ENCODE data around the gene ADIPOR2. TPM values are rescaled to one million over a fixed set of nuclear protein-coding genes. Genes with fewer than 3 reads are reported as not detected.
A peak's percentile ranks its signal among the peaks of the same experiment; 100 is the strongest.

Gene ADIPOR2
- total RNA-seq, 1 experiment from 2014 or later: 30.0 TPM

- DNase-seq (ENCODE audit: low read depth): no peak
These were observed 83.2 kb downstream of the ADIPOR2 start for GRCh38 chr12:1773937-1774655.

GRCh38 chr12:1776170-1776921 lies 85.5 kb downstream of the ADIPOR2 start:
- peak; percentile 73 for DNase-seq (ENCODE audit: low read depth)

DNA sequence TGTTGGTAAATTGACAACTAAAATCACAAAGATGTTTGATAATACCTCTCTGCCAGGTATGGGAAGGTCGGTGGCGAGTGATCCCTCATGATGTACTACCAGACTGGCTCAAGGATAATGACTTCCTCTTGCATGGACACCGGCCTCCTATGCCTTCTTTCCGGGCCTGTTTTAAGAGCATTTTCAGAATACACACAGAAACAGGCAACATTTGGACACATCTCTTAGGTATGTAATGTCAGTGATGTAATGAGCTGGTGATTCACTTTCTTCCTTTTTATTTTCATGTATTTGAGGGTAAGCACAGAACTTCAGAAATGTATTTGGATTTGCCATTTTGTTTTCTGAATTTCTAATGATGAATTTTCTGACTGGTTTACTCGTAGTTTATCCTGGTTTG lies 86.9 kb downstream of the ADIPOR2 start:
- DNase-seq (ENCODE audit: low read depth): no peak

GRCh38 chr12:1778911-1779310 lies 88.0 kb downstream of the ADIPOR2 start:
- no peak for DNase-seq (ENCODE audit: low read depth)

DNA sequence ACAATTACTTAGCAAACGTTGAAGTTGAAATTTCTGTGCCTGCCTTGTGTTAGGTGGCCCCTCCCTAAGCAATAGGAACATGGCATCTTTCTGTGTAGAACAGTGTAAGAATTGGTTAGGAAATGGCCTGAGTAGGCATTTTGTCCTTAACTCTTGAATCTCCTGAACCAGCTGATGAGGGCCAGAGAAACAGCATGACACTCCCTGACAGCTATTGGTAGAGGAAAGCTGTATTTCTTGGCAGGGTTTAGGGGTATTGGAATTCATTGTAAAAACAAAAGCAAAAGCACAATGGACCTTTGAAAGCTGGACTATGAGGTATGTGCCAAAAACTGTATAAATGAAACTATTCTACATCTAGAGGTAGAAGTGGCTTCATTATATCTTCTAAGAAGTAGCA lies 88.9 kb downstream of the ADIPOR2 start:
- DNase-seq (ENCODE audit: low read depth): no peak

GRCh38 chr12:1781772-1782171 lies 90.9 kb downstream of the ADIPOR2 start:
- DNase-seq (ENCODE audit: low read depth): no peak

DNA sequence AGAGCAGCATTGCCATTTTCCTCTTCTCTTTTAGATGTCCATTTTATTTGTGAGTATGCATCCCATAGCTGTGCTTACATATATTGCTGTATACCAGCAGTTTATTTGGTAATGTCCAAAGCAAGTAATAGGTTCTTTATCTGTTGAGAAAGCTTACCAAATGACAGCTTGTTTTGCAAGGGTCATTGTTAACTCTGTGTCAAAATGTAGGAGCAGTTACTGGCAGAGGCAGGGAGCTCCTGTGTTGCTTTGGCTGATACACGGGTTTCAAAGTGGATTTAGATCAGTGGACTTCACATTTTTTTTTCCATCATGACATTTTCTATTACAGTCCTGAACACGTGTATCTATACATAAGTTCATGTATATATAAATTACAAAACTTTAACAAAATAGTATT lies 91.3 kb downstream of the ADIPOR2 start:
- DNase-seq (ENCODE audit: low read depth): no peak

DNA sequence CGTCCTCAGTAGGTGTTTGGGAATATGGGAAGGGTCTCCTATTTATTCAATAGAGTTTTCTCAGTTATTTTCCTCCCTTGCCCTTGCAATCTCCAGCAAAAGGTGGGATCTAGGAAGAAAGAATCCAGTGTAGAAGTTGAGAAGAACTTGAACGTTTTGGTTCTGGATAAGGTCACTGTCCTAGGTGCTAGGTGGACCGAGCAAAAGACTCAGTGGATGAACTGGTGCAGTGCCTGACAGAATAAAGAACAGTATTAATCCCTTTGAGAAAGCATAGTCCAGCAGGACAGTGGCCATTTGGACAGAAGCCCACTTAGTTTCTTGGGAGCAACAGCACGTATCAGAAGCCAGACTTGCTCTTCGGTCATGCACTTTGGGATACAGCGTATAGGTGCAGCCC lies 96.8 kb downstream of the ADIPOR2 start:
- DNase-seq (ENCODE audit: low read depth): no peak

DNA sequence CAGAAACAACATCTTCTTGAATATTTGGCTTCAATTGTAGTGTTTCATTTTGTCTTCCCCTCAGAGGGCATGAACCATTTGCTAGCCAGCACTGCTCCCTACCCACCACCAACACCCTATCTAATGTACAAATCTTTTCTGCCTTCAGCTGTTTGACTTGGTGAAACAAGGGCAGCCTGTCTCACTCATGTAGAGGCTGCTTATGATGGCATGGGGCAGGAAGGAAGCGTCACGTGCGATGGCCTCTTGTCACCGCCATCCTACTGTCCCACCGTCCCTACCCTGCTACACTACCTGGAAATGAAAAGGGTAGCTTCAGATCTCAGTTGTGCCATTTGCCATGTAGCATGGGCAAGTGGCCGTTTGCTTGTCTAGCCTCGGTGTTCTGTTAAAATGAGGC lies 99.6 kb downstream of the ADIPOR2 start:
- DNase-seq (ENCODE audit: low read depth): no peak

DNA sequence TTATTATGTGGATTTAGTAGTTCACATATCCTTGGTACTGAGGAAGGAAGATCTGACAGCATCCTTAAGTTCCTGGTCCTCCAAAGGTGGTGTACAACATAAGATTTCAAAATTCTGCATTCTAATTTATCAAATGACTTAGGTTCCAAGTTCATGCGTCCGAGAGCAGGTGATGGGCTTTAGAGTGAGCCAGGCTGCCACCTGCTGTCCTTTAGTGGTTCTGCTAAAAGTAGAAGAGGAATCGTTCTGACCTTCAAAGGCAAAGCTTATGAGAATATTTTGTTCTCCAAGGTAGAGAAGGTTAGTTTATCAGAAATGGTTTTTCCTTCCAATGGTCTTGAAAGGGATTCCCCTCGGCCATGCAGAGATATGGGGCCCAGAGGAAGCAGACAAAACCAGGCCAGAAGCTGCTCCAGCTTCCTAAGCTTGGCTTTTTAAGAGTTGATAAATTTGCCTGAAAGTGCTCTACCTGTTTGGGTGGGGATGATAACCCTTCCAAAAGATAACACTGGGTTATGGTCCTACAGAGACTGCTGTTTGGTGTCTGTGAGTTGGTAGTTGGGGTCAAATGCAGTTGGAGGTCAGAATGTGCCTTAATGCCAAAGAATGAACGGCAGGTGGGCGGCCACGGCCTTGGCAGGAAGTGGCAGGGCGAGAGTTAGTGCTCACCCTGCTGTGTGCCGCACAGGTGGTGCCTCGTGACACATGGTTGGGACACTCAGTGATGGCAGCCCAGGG lies 100.4 kb downstream of the ADIPOR2 start:
- peak; percentile 63 for DNase-seq (ENCODE audit: low read depth)

GRCh38 chr12:1792406-1792805 lies 101.5 kb downstream of the ADIPOR2 start:
- DNase-seq (ENCODE audit: low read depth): no peak

DNA sequence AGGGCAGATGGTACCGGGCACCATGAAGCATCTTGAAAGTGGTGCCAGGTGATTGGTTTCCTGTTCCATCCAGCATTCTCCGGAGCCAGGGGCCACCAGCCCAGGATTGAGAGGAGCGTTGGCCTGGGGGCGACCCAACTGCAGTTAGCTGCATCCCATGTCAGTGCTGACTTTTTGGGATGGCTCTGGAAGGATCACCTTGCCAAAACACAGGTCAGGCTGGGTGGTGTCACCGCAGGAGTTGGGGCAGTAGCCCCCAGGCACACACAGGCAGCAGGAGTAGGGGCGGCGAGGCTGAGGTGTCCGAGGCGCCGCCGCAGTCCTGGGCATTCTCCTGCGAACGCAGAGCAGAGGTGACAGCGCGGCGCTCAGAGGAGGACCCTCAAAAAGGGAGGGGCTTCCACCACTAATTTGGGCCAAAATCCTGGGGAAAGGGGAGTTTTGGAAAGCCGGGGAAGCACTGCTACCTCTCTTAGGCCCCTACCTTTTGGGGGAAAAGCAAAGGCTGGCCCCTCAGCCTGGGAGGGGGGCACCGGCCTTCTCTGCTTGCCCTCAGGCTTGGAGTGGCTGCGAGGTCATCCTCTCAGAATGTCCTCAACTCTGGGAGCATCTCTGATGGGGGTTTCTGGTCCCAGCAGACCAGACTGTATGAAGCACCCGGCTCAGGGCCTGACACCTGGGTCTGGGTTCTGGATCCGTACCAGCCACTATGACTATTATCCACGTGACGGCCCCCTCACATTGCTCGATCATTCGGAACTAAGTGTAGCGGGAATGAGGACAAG lies 102.7 kb downstream of the ADIPOR2 start:
- DNase-seq (ENCODE audit: low read depth): no peak

DNA sequence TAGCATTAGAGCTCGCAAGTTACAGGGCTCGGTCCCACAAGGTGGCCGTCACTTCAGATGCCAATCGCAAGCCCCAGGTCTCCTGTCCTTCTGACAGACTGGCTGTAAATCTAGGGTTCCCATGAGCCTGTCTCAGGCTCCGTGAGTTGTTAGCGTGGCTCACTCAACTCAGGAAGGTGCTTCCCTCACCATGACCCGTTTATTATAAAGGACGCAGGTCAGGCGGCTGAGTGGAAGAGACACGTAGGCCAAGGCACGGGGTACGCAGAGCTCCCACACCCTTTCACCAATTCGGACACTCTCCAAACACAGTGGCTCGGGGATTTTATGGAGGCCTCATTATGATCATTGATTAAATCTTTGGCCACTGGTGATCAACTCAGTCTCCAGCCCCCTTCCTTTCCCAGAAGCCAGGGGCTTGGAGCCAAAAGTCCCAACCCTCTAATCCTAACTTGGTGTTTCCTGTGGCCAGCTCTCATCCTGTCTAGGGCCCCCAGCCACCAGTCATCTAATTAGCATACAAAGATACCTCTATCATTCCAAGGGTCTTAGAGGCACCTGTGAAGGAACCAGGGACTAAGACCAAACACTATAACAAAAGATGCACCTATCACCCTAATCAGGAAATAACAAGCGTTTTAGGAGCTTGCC lies 103.7 kb downstream of the ADIPOR2 start:
- DNase-seq (ENCODE audit: low read depth): no peak

- no peak for DNase-seq (ENCODE audit: low read depth)
These were observed 104.4 kb downstream of the ADIPOR2 start for GRCh38 chr12:1795221-1795784.

DNA sequence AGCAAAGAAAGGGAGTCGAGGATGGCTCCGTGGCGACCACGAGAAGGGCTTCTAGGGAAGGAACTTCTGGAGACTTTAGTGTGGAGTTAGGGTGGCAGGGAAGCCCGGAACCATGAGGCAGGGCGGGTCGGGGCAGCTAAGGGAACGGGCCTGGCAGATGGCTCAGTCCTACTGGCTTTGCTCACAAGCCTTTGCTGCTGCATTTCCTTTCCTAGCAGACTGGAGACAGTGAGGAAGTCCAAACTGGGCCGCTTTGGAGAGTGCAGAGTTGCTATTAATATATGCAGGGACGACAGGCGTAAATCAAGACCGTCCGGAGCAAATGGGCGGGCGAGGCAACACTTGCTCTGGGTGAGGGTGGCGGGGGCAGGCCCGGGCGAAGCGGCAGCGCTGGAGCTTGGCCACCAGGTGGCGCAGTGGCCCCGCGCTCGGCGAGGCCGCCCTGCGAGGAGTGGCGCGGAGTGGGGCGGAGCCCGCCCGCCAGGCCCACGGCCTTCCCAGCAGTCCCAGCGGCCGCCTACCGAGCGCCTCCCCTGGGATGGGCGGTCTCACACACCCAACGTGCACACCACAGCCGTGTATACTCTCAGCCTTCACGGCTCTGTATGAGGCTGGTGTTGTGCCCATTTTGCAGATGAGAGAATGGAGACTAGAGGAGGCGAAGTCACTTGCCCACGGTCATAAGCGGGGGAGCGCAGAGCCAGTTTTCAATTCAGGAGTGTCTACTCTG lies 105.1 kb downstream of the ADIPOR2 start:
- DNase-seq (ENCODE audit: low read depth): peak; percentile 94

DNA sequence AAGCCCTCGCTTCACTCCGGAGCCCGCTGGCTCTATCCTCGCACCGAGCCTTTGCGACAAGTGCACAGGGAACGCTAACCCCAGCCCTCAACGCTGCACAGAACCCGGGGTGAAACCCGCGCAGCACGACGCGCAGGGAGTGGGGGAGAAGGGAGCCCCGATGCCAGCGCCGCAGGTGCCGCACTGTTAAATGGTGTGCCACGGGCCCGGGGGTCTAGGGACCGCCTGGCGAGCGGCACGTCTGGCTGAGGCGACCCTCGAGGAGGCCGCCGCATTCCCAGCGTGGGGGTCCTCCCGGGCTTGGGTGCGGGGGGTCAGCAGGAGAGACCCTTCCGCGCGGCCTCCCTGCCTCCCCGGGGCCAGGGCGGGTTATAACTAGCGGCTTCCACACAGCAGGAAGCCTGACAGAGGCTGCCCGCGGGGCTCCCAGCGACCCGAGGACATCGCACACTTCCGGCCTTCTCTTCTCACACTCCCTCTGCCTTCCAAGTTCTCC lies 105.7 kb downstream of the ADIPOR2 start:
- no peak for DNase-seq (ENCODE audit: low read depth)

- DNase-seq (ENCODE audit: low read depth): no peak
These were observed 106.4 kb downstream of the ADIPOR2 start for GRCh38 chr12:1797011-1797901.

DNA sequence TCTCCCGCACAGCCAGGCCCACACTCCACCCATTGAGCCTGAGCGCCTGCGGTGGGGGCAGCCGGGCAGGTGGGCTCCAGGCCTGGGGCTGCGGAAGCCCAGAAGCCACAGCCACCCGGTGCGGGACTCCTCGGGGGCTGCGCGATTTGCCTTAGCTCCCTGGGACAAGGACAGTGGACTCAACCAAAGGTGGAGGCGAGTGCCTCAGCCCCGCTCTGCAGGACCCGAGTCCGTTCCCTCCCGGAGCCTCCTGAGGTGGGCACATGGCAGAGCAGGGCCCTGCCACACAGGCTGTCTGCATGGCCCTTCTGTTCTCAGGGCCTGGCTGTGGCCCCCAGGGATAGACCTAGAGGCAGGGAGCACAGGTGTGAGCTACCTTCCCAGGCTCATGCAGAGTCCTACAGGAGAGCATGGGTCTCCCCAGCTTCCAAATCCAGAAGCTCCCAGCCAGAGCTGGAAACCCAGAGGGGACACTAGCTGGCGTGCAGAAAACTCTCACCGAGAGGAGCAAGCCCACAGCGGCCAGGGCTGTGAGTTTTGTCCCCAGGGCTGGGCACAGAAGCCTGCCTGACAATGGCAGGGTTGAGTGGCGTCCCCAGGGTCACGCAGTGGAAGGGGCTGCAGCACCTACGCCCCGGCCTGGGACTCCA lies 107.2 kb downstream of the ADIPOR2 start:
- no peak for DNase-seq (ENCODE audit: low read depth)

DNA sequence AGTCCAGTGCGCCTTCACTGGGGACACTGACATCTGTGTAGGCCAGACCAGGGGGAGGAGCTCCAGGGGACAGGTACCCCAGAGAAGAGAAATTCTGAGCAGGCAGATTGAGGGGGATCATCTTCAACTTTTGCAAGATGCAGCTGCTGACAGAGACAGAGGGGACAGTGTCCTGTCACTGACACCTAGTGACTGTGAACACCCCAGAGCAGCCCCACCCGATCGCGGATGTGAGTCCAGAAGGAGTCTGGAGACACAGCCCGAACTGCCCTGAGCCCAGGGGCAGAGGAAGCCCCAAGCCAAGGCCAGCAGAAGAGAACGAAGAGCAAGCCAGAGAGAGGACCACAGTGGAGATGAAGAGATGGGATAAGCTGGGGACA lies 107.8 kb downstream of the ADIPOR2 start:
- DNase-seq (ENCODE audit: low read depth): no peak
